MM.1S (cell line): ENCODE data around the gene KDELR1.

ENCODE experiments used
- DNase-seq: peaks from one replicate; pipeline ENCODE4 v3.0.0-alpha.2; 2015
- H2AFZ ChIP-seq: fragments of 300-600 bp; sonication (generic); 2 replicates; pipeline ENCODE4 v1.6.0; 2016; ENCODE audit warnings: antibody characterized with exemption, low read length
- H3F3A ChIP-seq: fragments of 300-600 bp; sonication (generic); 2 replicates; pipeline ENCODE4 v1.6.1; 2016; ENCODE audit warnings: mild to moderate bottlenecking, antibody characterized with exemption, low read length, moderate library complexity, mixed read lengths; ENCODE audit not compliant: insufficient read depth
- H3K27ac ChIP-seq: fragments of 300-600 bp; sonication (generic); 2 replicates; pipeline ENCODE4 v1.5.1; 2016; ENCODE audit warnings: mild to moderate bottlenecking, low read length
- H3K27me3 ChIP-seq: fragments of 300-600 bp; sonication (generic); replicated peaks from 2 replicates; pipeline ENCODE4 v1.6.0; 2016; ENCODE audit warnings: low read length; ENCODE audit not compliant: insufficient read depth
- H3K36me3 ChIP-seq: fragments of 300-600 bp; sonication (generic); replicated peaks from 2 replicates; pipeline ENCODE4 v1.6.1; 2016; ENCODE audit warnings: mild to moderate bottlenecking, low read length, mixed read lengths; ENCODE audit not compliant: insufficient read depth
- H3K4me1 ChIP-seq: fragments of 300-600 bp; sonication (generic); 2 replicates; pipeline ENCODE4 v1.6.1; 2016; ENCODE audit warnings: low read length, mixed read lengths
- H3K4me2 ChIP-seq: fragments of 300-600 bp; sonication (generic); 2 replicates; pipeline ENCODE4 v1.6.0; 2016; ENCODE audit warnings: low read depth, low read length
- H3K4me3 ChIP-seq: fragments of 300-600 bp; sonication (generic); 2 replicates; pipeline ENCODE4 v1.5.1; 2016; ENCODE audit warnings: low read length, mixed read lengths
- H3K79me2 ChIP-seq: fragments of 300-600 bp; sonication (generic); 2 replicates; pipeline ENCODE4 v1.6.1; 2016; ENCODE audit warnings: mixed run types, low read length, mixed read lengths
- H3K9ac ChIP-seq: fragments of 300-600 bp; sonication (generic); 2 replicates; pipeline ENCODE4 v1.6.1; 2016; ENCODE audit warnings: low read length, mixed read lengths
- H3K9me2 ChIP-seq: fragments of 300-600 bp; sonication (generic); replicated peaks from 2 replicates; pipeline ENCODE4 v1.6.1; 2016; ENCODE audit warnings: mild to moderate bottlenecking, low read length, mixed read lengths; ENCODE audit not compliant: insufficient read depth
- H3K9me3 ChIP-seq: fragments of 300-600 bp; sonication (generic); replicated peaks from 2 replicates; pipeline ENCODE4 v1.6.1; 2016; ENCODE audit warnings: mild to moderate bottlenecking, low read length, mixed read lengths; ENCODE audit not compliant: insufficient read depth
- H4K20me1 ChIP-seq: fragments of 300-600 bp; sonication (generic); 2 replicates; pipeline ENCODE4 v1.6.1; 2016; ENCODE audit warnings: mild to moderate bottlenecking, low read length, moderate library complexity, mixed read lengths; ENCODE audit not compliant: insufficient read depth
- EZH2 ChIP-seq: fragments of 300-600 bp; sonication (generic); optimal IDR thresholded peaks from 2 replicates; pipeline ENCODE3; 2017; ENCODE audit warnings: low read depth, mild to moderate bottlenecking, antibody characterized with exemption, low read length, mixed read lengths
- EZH2phosphoT487 ChIP-seq: fragments of 300-600 bp; sonication (generic); IDR thresholded peaks from 2 replicates; pipeline ENCODE4 v1.6.1; 2018; ENCODE audit warnings: antibody characterized with exemption, low read length
- TF ChIP-seq, protein P1 (sequence below): fragments of 300-600 bp; sonication (generic); IDR thresholded peaks from 2 replicates; pipeline ENCODE4 v1.5.1; 2016; ENCODE audit warnings: antibody characterized with exemption, low read length, mixed read lengths

The KDELR1 gene

DNA sequence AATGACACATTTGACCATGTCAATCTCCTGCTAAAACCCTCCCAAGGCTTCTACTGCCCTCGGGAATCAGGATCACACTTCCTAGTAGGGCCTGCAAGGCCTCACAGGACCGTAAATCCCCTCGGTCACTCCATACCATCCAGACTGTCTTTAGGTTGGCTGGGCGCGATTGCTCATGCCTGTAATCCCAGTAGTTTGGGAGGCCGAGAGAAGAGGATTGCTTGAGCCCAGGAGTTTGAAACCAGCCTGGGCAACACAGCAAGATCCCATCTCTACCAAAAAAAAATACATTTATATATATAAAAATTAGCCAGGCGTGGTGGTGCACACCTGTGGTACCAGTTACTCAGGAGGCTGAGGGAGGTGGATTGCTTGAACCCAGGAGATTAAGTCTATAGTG is 42.6 kb downstream of the KDELR1 start:
- TF ChIP-seq EZH2, result no peak
- TF ChIP-seq EZH2phosphoT487, result no peak
- H3K9me2 ChIP-seq, result no peaks in the 10 kb centered on the region
- H3K36me3 ChIP-seq, result no peaks in the 10 kb centered on the region
- no peaks in the 10 kb centered on the region for H4K20me1 ChIP-seq
- H3K9ac ChIP-seq, result no peak overlapping the region
- H3K27ac ChIP-seq, result no peak overlapping the region
- no peaks in the 10 kb centered on the region; the same call in 1 of the 2 replicates for H3K4me1 ChIP-seq
- H3K4me3 ChIP-seq, result no peak overlapping the region
- H3K4me2 ChIP-seq, result no peak overlapping the region
- no peak for DNase-seq
- no peaks in the 10 kb centered on the region for H3F3A ChIP-seq
- H3K27me3 ChIP-seq, result no peaks in the 10 kb centered on the region
- H3K9me3 ChIP-seq, result no peaks in the 10 kb centered on the region
- H3K79me2 ChIP-seq, result no peaks in the 10 kb centered on the region
- H2AFZ ChIP-seq, result no peak overlapping the region

DNA sequence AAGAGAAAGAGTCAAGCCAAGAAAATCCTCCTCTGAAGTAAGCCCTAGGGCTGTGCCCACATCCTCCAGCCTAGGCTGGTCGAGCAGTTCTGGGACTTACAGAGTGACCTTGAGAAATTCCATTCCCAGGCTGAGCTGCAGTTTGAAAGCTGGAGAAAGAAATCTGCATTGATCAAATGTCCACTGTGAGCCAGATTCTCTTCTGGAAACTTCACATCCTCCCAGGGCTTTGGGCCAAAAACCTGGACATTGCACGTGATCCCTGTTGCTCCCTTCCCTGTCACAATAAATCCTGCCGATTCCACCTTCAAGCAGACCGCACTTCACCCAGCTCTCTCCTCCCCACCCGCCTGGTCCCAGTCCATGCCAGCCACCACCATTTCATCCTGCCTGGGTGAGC is 43.3 kb downstream of the KDELR1 start:
- Histone ChIP-seq H3K4me1 (no peaks in the 10 kb centered on the region; the same call in 1 of the 2 replicates), H3K36me3 (no peaks in the 10 kb centered on the region), H3K9ac (no peak overlapping the region), H3K4me2 (no peak overlapping the region), H3K27ac (no peak overlapping the region), H3K9me3 (no peaks in the 10 kb centered on the region), H3K79me2 (no peaks in the 10 kb centered on the region), H3K9me2 (no peaks in the 10 kb centered on the region), H4K20me1 (no peaks in the 10 kb centered on the region), H2AFZ (no peak overlapping the region), H3F3A (no peaks in the 10 kb centered on the region), H3K4me3 (no peak overlapping the region), H3K27me3 (no peaks in the 10 kb centered on the region)
- no peak for DNase-seq
- TF ChIP-seq, protein P1, sequence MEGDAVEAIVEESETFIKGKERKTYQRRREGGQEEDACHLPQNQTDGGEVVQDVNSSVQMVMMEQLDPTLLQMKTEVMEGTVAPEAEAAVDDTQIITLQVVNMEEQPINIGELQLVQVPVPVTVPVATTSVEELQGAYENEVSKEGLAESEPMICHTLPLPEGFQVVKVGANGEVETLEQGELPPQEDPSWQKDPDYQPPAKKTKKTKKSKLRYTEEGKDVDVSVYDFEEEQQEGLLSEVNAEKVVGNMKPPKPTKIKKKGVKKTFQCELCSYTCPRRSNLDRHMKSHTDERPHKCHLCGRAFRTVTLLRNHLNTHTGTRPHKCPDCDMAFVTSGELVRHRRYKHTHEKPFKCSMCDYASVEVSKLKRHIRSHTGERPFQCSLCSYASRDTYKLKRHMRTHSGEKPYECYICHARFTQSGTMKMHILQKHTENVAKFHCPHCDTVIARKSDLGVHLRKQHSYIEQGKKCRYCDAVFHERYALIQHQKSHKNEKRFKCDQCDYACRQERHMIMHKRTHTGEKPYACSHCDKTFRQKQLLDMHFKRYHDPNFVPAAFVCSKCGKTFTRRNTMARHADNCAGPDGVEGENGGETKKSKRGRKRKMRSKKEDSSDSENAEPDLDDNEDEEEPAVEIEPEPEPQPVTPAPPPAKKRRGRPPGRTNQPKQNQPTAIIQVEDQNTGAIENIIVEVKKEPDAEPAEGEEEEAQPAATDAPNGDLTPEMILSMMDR, result no peak
- no peak for TF ChIP-seq EZH2phosphoT487
- TF ChIP-seq EZH2, result no peak

DNA sequence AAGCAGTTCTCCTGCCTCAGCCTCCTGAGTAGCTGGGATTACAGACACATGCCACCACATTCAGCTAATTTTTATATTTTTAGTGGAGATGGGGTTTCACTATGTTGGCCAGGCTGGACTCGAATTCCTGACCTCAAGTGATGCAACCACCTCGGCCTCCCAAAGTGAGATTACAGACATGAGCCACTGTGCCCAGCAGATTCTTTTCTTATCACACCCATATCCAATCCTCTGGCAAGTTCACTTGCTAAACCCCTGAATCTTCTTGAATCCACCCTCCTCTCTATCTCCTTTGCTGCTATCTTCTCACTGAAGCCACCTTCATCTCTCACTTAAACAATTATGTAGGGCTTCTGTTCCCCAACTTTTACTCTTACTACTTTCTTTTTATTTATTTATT is 45.2 kb downstream of the KDELR1 start:
- Histone ChIP-seq H3K79me2 (no peaks in the 10 kb centered on the region), H3K9me3 (no peaks in the 10 kb centered on the region), H3K36me3 (no peaks in the 10 kb centered on the region), H3K4me1 (no peaks in the 10 kb centered on the region), H3K4me3 (no peak overlapping the region), H3K9ac (no peak overlapping the region), H4K20me1 (no peaks in the 10 kb centered on the region), H3F3A (no peaks in the 10 kb centered on the region), H3K27ac (no peak overlapping the region), H3K9me2 (no peaks in the 10 kb centered on the region), H3K4me2 (no peak overlapping the region), H2AFZ (no peak overlapping the region), H3K27me3 (no peaks in the 10 kb centered on the region)
- no peak for DNase-seq
- TF ChIP-seq EZH2 (no peak), EZH2phosphoT487 (no peak)
- TF ChIP-seq, protein P1, result no peak

DNA sequence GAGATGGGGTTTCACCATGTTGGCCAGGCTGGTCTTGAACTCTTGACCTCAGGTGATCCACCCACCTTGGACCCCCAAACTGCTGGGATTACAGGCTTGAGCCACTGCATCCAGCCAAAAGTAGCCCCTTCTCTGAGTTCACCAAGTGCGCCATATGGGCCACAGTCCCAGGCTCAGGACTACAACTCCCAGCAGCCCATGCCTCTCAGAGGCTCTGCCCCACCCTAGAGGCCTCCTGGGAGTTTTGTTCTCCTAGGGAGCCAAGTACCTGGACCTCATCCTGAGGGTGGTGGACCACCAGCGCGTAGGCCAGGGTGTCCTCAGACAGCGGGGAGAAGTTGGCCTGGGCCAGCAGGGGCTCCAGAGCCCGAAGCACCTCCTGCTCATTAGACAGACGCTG is 46.5 kb downstream of the KDELR1 start:
- H2AFZ ChIP-seq, result no peak overlapping the region
- H3K4me3 ChIP-seq, result no peak overlapping the region
- H3F3A ChIP-seq, result no peaks in the 10 kb centered on the region
- H3K27ac ChIP-seq, result no peak overlapping the region
- no peaks in the 10 kb centered on the region for H3K4me1 ChIP-seq
- no peaks in the 10 kb centered on the region for H3K36me3 ChIP-seq
- H3K4me2 ChIP-seq, result no peak overlapping the region
- DNase-seq, result no peak
- TF ChIP-seq EZH2phosphoT487, result no peak
- TF ChIP-seq EZH2, result no peak
- TF ChIP-seq, protein P1, result no peak
- H3K9ac ChIP-seq, result no peak overlapping the region
- H3K27me3 ChIP-seq, result no peaks in the 10 kb centered on the region
- no peaks in the 10 kb centered on the region for H3K79me2 ChIP-seq
- H4K20me1 ChIP-seq, result no peaks in the 10 kb centered on the region
- H3K9me3 ChIP-seq, result no peaks in the 10 kb centered on the region
- H3K9me2 ChIP-seq, result no peaks in the 10 kb centered on the region
